Left lung (tissue), 10 donors: ENCODE results near the gene FOXN1. TPM values are rescaled to one million over a fixed set of nuclear protein-coding genes. Genes with fewer than 3 reads are reported as not detected.

Experiments used
- ATAC-seq: fragments of 200-7000 bp; cut with Tn5 transposase; one replicate; pipeline ENCODE4 v1.9.1; 2020; ENCODE audit warnings: moderate library complexity
- DNase-seq, 4 donors: peaks; one replicate each; pipeline ENCODE4 v3.0.0-alpha.2; 2013 to 2020
- H3K27ac ChIP-seq, 2 donors: fragments of 200-600 bp; sonication (generic) in 1 of 2; one replicate each; pipeline versions ENCODE4 v1.5.0 to v1.8.0; 2020 to 2021
- H3K27me3 ChIP-seq, 2 donors: fragments of 200-600 bp; sonication (generic) in 1 of 2; one replicate each; pipeline versions ENCODE4 v1.5.0 to v1.8.0; 2020 to 2021
- H3K36me3 ChIP-seq, 2 donors: fragments of 200-600 bp; sonication (generic) in 1 of 2; one replicate each; pipeline versions ENCODE4 v1.5.0 to v1.8.0; 2020 to 2021
- H3K4me1 ChIP-seq, 2 donors: fragments of 200-600 bp; one replicate each; pipeline ENCODE4 v1.8.0; 2021
- H3K4me3 ChIP-seq, 2 donors: fragments of 200-600 bp; sonication (generic) in 1 of 2; one replicate each; pipeline versions ENCODE4 v1.5.0 to v1.8.0; 2020 to 2021; ENCODE audit warnings: mild to moderate bottlenecking in 1 of 2
- H3K9me3 ChIP-seq, 2 donors: fragments of 200-600 bp; sonication (generic) in 1 of 2; one replicate each; pipeline versions ENCODE4 v1.5.0 to v1.8.0; 2020 to 2021
- intact Hi-C, 2 donors: fragments of 100-400 bp; cut with DNase I; formaldehyde crosslinking; loops; one replicate each; pipeline versions ENCODE4 v1.11.2 to v1.14.2; 2022
- polyA plus RNA-seq, 6 donors: library from polyadenylated mRNA; unstranded; fragments of 120-200 nt; gene quantifications; one replicate each; pipeline ENCODE4 v1.2.1, GENCODE V29; 2013; ENCODE audit not compliant: insufficient read length in 6 of 6
- total RNA-seq, 2 donors: library from RNA; stranded (reverse); fragmentation: NEBNext Ultra II Directional; extraction: Animal tissue kit (Norgen Biotek cat#: 25700); gene quantifications; one replicate each; pipeline ENCODE4 v1.2.1, GENCODE V29; 2021
- TF ChIP-seq, protein P1 (sequence below), 2 donors: fragments of 200-600 bp; sonication (generic) in 1 of 2; IDR thresholded peaks; one replicate each; pipeline versions ENCODE4 v1.5.0 to v1.8.0; 2021; ENCODE audit warnings: antibody characterized with exemption in 2 of 2
- donor health status: DM: no; HTN: yes; CAD: no.
- donor health status: DM: no; HTN: no; CAD: no.

Gene FOXN1
- total and polyA plus RNA-seq, 8 donors = 0.06 to 0.29 (median 0.18) TPM

DNA sequence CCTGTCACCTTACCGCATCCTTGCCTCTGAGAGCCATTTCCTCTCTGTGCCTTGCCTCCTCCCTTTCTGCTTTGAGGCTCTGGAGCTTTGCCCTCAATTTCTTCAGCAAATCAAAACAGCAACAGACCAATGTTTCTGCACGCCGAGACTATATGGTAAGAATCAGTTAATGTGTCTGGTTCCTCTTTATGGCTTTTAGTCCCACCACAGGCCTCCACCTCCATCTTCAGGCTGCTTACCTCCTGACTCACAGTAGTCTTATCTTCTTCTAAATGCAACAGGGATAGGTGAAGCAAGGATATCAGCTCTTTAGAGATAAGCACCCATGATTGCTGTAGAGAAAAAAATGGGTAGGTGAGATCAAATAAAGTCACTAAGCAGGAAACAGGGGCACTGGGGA, 79.7 kb downstream of the FOXN1 start:
- ATAC-seq (no peak), DNase-seq (no peak)
- Histone ChIP-seq H3K9me3 (no peaks in the 10 kb centered on the region), H3K36me3 (peaks cover 0 to 52% of the 10 kb centered on the region in 2 donors), H3K4me1 (no peaks in the 10 kb centered on the region), H3K27me3 (no peaks in the 10 kb centered on the region), H3K27ac (no peak overlapping the region), H3K4me3 (no peak overlapping the region)
- TF ChIP-seq, protein P1, sequence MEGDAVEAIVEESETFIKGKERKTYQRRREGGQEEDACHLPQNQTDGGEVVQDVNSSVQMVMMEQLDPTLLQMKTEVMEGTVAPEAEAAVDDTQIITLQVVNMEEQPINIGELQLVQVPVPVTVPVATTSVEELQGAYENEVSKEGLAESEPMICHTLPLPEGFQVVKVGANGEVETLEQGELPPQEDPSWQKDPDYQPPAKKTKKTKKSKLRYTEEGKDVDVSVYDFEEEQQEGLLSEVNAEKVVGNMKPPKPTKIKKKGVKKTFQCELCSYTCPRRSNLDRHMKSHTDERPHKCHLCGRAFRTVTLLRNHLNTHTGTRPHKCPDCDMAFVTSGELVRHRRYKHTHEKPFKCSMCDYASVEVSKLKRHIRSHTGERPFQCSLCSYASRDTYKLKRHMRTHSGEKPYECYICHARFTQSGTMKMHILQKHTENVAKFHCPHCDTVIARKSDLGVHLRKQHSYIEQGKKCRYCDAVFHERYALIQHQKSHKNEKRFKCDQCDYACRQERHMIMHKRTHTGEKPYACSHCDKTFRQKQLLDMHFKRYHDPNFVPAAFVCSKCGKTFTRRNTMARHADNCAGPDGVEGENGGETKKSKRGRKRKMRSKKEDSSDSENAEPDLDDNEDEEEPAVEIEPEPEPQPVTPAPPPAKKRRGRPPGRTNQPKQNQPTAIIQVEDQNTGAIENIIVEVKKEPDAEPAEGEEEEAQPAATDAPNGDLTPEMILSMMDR (IDR thresholded peaks at IDR 0.05) = no peak
- intact Hi-C loops = no loop called here

Other genes starting within 250 kb of the FOXN1 start
- gene TMEM97, start 187.1 kb upstream of the FOXN1 start, total RNA-seq = 10 to 100 TPM; 27.0 to 69.3 TPM
- 10 to 100 TPM; 39.6 to 53.9 (median 45.0) TPM for gene TMEM97, start 187.1 kb upstream of the FOXN1 start, polyA plus RNA-seq
- 10 to 100 TPM; 27.6 to 42.2 TPM for gene IFT20, start 170.9 kb upstream of the FOXN1 start, total RNA-seq
- gene IFT20, start 170.9 kb upstream of the FOXN1 start, polyA plus RNA-seq = 10 to 100 TPM; 51.0 to 60.4 (median 56.8) TPM
- gene TNFAIP1, start 170.6 kb upstream of the FOXN1 start, total RNA-seq = 10 to 100 TPM; 57.6 to 80.7 TPM
- 10 to 100 TPM; 34.2 to 41.6 (median 40.2) TPM for gene TNFAIP1, start 170.6 kb upstream of the FOXN1 start, polyA plus RNA-seq
- 10 to 100 TPM; 65.6 to 76.8 TPM for gene POLDIP2, start 148.8 kb upstream of the FOXN1 start, total RNA-seq
- gene POLDIP2, start 148.8 kb upstream of the FOXN1 start, polyA plus RNA-seq = 10 to 100 TPM; 56.0 to 67.8 (median 62.1) TPM
- not detected for gene SEBOX, start 141.1 kb upstream of the FOXN1 start, total RNA-seq
- not detected for gene SEBOX, start 141.1 kb upstream of the FOXN1 start, polyA plus RNA-seq
- gene VTN, start 136.0 kb upstream of the FOXN1 start, total RNA-seq = 1 to 10 TPM in 1 of 2 donors, under 1 TPM in 1; 0.50 to 1.6 TPM
- 1 to 10 TPM in 2 of 6 donors, under 1 TPM in 4; 0.42 to 2.2 (median 0.94) TPM for gene VTN, start 136.0 kb upstream of the FOXN1 start, polyA plus RNA-seq
- 10 to 100 TPM; 12.9 to 19.9 TPM for gene SARM1, start 134.7 kb upstream of the FOXN1 start, total RNA-seq
- 10 to 100 TPM; 11.7 to 15.3 (median 12.9) TPM for gene SARM1, start 134.7 kb upstream of the FOXN1 start, polyA plus RNA-seq
- gene SLC46A1, start 100.1 kb upstream of the FOXN1 start, total RNA-seq = 10 to 100 TPM; 23.7 to 28.8 TPM
- 10 to 100 TPM in 3 of 6 donors, 1 to 10 TPM in 3; 7.9 to 12.1 (median 10.5) TPM for gene SLC46A1, start 100.1 kb upstream of the FOXN1 start, polyA plus RNA-seq
- gene SLC13A2, start 32.7 kb upstream of the FOXN1 start, total RNA-seq = not detected
- under 1 TPM; 0.13 to 0.60 (median 0.42) TPM for gene SLC13A2, start 32.7 kb upstream of the FOXN1 start, polyA plus RNA-seq
- 10 to 100 TPM; 25.7 to 28.9 TPM for gene UNC119, start 46.3 kb downstream of the FOXN1 start, total RNA-seq
- gene UNC119, start 46.3 kb downstream of the FOXN1 start, polyA plus RNA-seq = 10 to 100 TPM; 29.1 to 36.7 (median 35.9) TPM
- 10 to 100 TPM; 59.6 to 63.3 TPM for gene PIGS, start 65.2 kb downstream of the FOXN1 start, total RNA-seq
- 10 to 100 TPM; 57.9 to 66.6 (median 64.0) TPM for gene PIGS, start 65.2 kb downstream of the FOXN1 start, polyA plus RNA-seq
- 10 to 100 TPM; 10.9 to 15.2 TPM for gene ALDOC, start 70.5 kb downstream of the FOXN1 start, total RNA-seq
- 10 to 100 TPM; 17.7 to 25.5 (median 20.8) TPM for gene ALDOC, start 70.5 kb downstream of the FOXN1 start, polyA plus RNA-seq
- 10 to 100 TPM in 1 of 2 donors, 1 to 10 TPM in 1; 9.5 to 15.2 TPM for gene SPAG5, start 92.7 kb downstream of the FOXN1 start, total RNA-seq
- gene SPAG5, start 92.7 kb downstream of the FOXN1 start, polyA plus RNA-seq = 10 to 100 TPM; 40.4 to 91.5 (median 63.4) TPM
- gene RSKR, start 107.8 kb downstream of the FOXN1 start, total RNA-seq = 10 to 100 TPM in 1 of 2 donors, 1 to 10 TPM in 1; 8.4 to 10.0 TPM
- 10 to 100 TPM; 18.9 to 31.6 (median 26.4) TPM for gene RSKR, start 107.8 kb downstream of the FOXN1 start, polyA plus RNA-seq
- 100 to 1,000 TPM; 139 to 184 TPM for gene BLTP2, start 138.8 kb downstream of the FOXN1 start, total RNA-seq
- gene BLTP2, start 138.8 kb downstream of the FOXN1 start, polyA plus RNA-seq = 100 to 1,000 TPM in 1 of 6 donors, 10 to 100 TPM in 5; 86.8 to 109 (median 92.7) TPM
- 10 to 100 TPM; 57.3 to 58.1 TPM for gene SDF2, start 155.6 kb downstream of the FOXN1 start, total RNA-seq
- 10 to 100 TPM; 65.3 to 74.6 (median 70.6) TPM for gene SDF2, start 155.6 kb downstream of the FOXN1 start, polyA plus RNA-seq
- gene SUPT6H, start 155.9 kb downstream of the FOXN1 start, total RNA-seq = 10 to 100 TPM; 55.1 to 57.7 TPM
- gene SUPT6H, start 155.9 kb downstream of the FOXN1 start, polyA plus RNA-seq = 10 to 100 TPM; 71.1 to 76.1 (median 74.1) TPM
- 1 to 10 TPM; 1.9 to 2.0 TPM for gene PROCA1, start 205.5 kb downstream of the FOXN1 start, total RNA-seq
- gene PROCA1, start 205.5 kb downstream of the FOXN1 start, polyA plus RNA-seq = 1 to 10 TPM; 6.0 to 8.3 (median 7.2) TPM
- gene RAB34, start 211.5 kb downstream of the FOXN1 start, total RNA-seq = 10 to 100 TPM; 79.4 to 79.5 TPM
- gene RAB34, start 211.5 kb downstream of the FOXN1 start, polyA plus RNA-seq = 100 to 1,000 TPM; 184 to 213 (median 194) TPM
- 1,000 to 10,000 TPM; 1,170 to 1,265 TPM for gene RPL23A, start 213.6 kb downstream of the FOXN1 start, total RNA-seq
- 1,000 to 10,000 TPM; 1,036 to 1,220 (median 1,104) TPM for gene RPL23A, start 213.6 kb downstream of the FOXN1 start, polyA plus RNA-seq
- gene TLCD1, start 219.9 kb downstream of the FOXN1 start, total RNA-seq = 10 to 100 TPM; 18.4 to 20.7 TPM
- gene TLCD1, start 219.9 kb downstream of the FOXN1 start, polyA plus RNA-seq = 1 to 10 TPM; 5.7 to 9.3 (median 8.2) TPM
- gene NEK8, start 222.4 kb downstream of the FOXN1 start, total RNA-seq = 1 to 10 TPM; 5.6 to 7.5 TPM
- gene NEK8, start 222.4 kb downstream of the FOXN1 start, polyA plus RNA-seq = 1 to 10 TPM; 6.0 to 8.1 (median 7.2) TPM
- 10 to 100 TPM; 66.1 to 81.7 TPM for gene TRAF4, start 237.7 kb downstream of the FOXN1 start, total RNA-seq
- gene TRAF4, start 237.7 kb downstream of the FOXN1 start, polyA plus RNA-seq = 100 to 1,000 TPM in 4 of 6 donors, 10 to 100 TPM in 2; 86.6 to 136 (median 107) TPM